ENCODE results near the gene ASIC4. TPM values are rescaled to one million over a fixed set of nuclear protein-coding genes. Genes with fewer than 3 reads are reported as not detected.

The ASIC4 gene
- total RNA-seq, 1 experiment from 2014 or later = 2.1 TPM

GRCh38 chr2:219470429-219470828 lies 43.9 kb upstream of the ASIC4 start:
- intact Hi-C loops (cut with micrococcal nuclease) = no loop called here
- H3K36me3 ChIP-seq (ENCODE audit: control insufficient read depth in 1 of 2, insufficient read depth in 2 of 2, low read length in 2 of 2) = no peaks in the 10 kb centered on the region
- no peak overlapping the region for H3K4me2 ChIP-seq (ENCODE audit: low read length)
- no peak overlapping the region for H3K27ac ChIP-seq (ENCODE audit: low read depth, low read length)
- TF ChIP-seq EZH2phosphoT487 (IDR thresholded peaks at IDR 0.05; ENCODE audit: borderline replicate concordance) = no peak
- TF ChIP-seq ZFX (IDR thresholded peaks at IDR 0.05) = no peak
- no peak for TF ChIP-seq FOSL1 (IDR thresholded peaks at IDR 0.05; ENCODE audit: low read depth)
- no peak for TF ChIP-seq CTCF (IDR thresholded peaks at IDR 0.05 in 2 of 3, conservative IDR thresholded peaks at IDR 0.05 in 1 of 3; ENCODE audit: borderline replicate concordance in 1 of 3, insufficient read depth in 1 of 3, low read depth in 2 of 3, low read length in 2 of 3)
- TF ChIP-seq EGR1 (IDR thresholded peaks at IDR 0.05; ENCODE audit: low read depth) = no peak
- ChIA-PET RAD21 (ENCODE audit: low non-redundant PET in 1 of 2, low total read pairs in 2 of 2, uncharacterized antibody in 2 of 2, unreplicated experiment in 2 of 2) (no interaction called here), POLR2A (no interaction called here), CTCF (no interaction called here)
- no peaks in the 10 kb centered on the region for H3K9me2 ChIP-seq (ENCODE audit: insufficient read depth)
- H3K4me3 ChIP-seq (replicated peaks in 1 of 2; ENCODE audit: low read depth in 1 of 2, low read length in 2 of 2) = no peak overlapping the region
- H4K20me1 ChIP-seq (ENCODE audit: insufficient read depth) = no peaks in the 10 kb centered on the region
- H3K4me1 ChIP-seq (ENCODE audit: control insufficient read depth in 1 of 2, insufficient read depth in 2 of 2, low read length in 2 of 2) = peaks cover 0 to 6% of the 10 kb centered on the region in 2 experiments; a peak in 2 of 4 replicates
- H3K9me3 ChIP-seq (ENCODE audit: control insufficient read depth in 1 of 2, insufficient read depth in 1 of 2, low read depth in 1 of 2, low read length in 2 of 2) = no peaks in the 10 kb centered on the region
- H3K79me2 ChIP-seq (ENCODE audit: insufficient read depth, low read length) = no peaks in the 10 kb centered on the region
- DNase-seq (ENCODE audit: low read depth, low spot score) (no peak), ATAC-seq (no peak)
- no peaks in the 10 kb centered on the region for H3K27me3 ChIP-seq (ENCODE audit: insufficient read depth, low read length)
- no peak overlapping the region for H2AFZ ChIP-seq (ENCODE audit: low read depth, low read length, poor library complexity, severe bottlenecking)
- no TSS peak for BruUV-seq (replicated peaks)
- H3K9ac ChIP-seq (ENCODE audit: low read length) = no peak overlapping the region

GRCh38 chr2:219471476-219472371 lies 42.6 kb upstream of the ASIC4 start:
- H3K4me2 ChIP-seq (ENCODE audit: low read length) = no peak overlapping the region
- POLR2A ChIA-PET = no interaction called here
- ATAC-seq (no peak), DNase-seq (ENCODE audit: low read depth, low spot score) (no peak)
- no peaks in the 10 kb centered on the region for H3K9me2 ChIP-seq (ENCODE audit: insufficient read depth)
- no peaks in the 10 kb centered on the region for H3K9me3 ChIP-seq (ENCODE audit: control insufficient read depth in 1 of 2, insufficient read depth in 1 of 2, low read depth in 1 of 2, low read length in 2 of 2)
- H3K36me3 ChIP-seq (ENCODE audit: control insufficient read depth in 1 of 2, insufficient read depth in 2 of 2, low read length in 2 of 2) = no peaks in the 10 kb centered on the region
- CTCF ChIA-PET = interaction anchor here (0.6 kb wide), 1 partner anchor 24 kb away, joined by 3 read pairs; no protein-coding TSS in a partner anchor
- no peak overlapping the region for H3K27ac ChIP-seq (ENCODE audit: low read depth, low read length)
- no TSS peak for BruUV-seq (replicated peaks)
- H3K4me1 ChIP-seq (ENCODE audit: control insufficient read depth in 1 of 2, insufficient read depth in 2 of 2, low read length in 2 of 2) = peaks cover 1 to 14% of the 10 kb centered on the region in 2 experiments; a peak in 3 of 4 replicates
- H4K20me1 ChIP-seq (ENCODE audit: insufficient read depth) = no peaks in the 10 kb centered on the region
- no peak overlapping the region for H3K4me3 ChIP-seq (replicated peaks in 1 of 2; ENCODE audit: low read depth in 1 of 2, low read length in 2 of 2)
- no peaks in the 10 kb centered on the region for H3K27me3 ChIP-seq (ENCODE audit: insufficient read depth, low read length)
- RAD21 ChIA-PET (ENCODE audit: low non-redundant PET in 1 of 2, low total read pairs in 2 of 2, uncharacterized antibody in 2 of 2, unreplicated experiment in 2 of 2) = no interaction called here
- H3K9ac ChIP-seq (ENCODE audit: low read length) = no peak overlapping the region
- intact Hi-C loops (cut with micrococcal nuclease) = no loop called here
- no peaks in the 10 kb centered on the region for H3K79me2 ChIP-seq (ENCODE audit: insufficient read depth, low read length)
- H2AFZ ChIP-seq (ENCODE audit: low read depth, low read length, poor library complexity, severe bottlenecking) = no peak overlapping the region
- TF ChIP-seq ATF3 (IDR thresholded peaks at IDR 0.05) (no peak), SP1 (IDR thresholded peaks at IDR 0.05; ENCODE audit: low read depth) (no peak), EZH2phosphoT487 (IDR thresholded peaks at IDR 0.05; ENCODE audit: borderline replicate concordance) (no peak), MAX (IDR thresholded peaks at IDR 0.05) (no peak), ZBTB33 (IDR thresholded peaks at IDR 0.05; ENCODE audit: extremely low read depth, insufficient replicate concordance, low read length) (no peak), SRF (IDR thresholded peaks at IDR 0.05; ENCODE audit: low read depth) (no peak)
